ENCODE measurements around the gene C18orf63. TPM values are rescaled to one million over a fixed set of nuclear protein-coding genes. Genes with fewer than 3 reads are reported as not detected.

The C18orf63 gene
- total and polyA plus RNA-seq, 2 of the 4 experiments (the other 2 are of a cell fraction), result not detected

- Histone ChIP-seq H4K91ac (ENCODE audit: insufficient read depth, low read depth, low read length) (no peak overlapping the region), H2BK20ac (ENCODE audit: low read depth, low read length) (no peak overlapping the region), H2BK120ac (ENCODE audit: low read depth, low read length) (no peak overlapping the region), H2BK15ac (ENCODE audit: low read depth, low read length) (no peak overlapping the region), H3K9me1 (ENCODE audit: insufficient read depth, low read length) (no peaks in the 10 kb centered on the region), H3K14ac (replicated peaks; ENCODE audit: low read depth, low read length) (no peak overlapping the region), H3K18ac (ENCODE audit: low read depth, low read length) (no peak overlapping the region), H3K9ac (ENCODE audit: low read depth, low read length) (no peak overlapping the region), H3K23ac (ENCODE audit: low read depth, low read length) (no peak overlapping the region), H2AFZ (replicated peaks; ENCODE audit: low read length, poor library complexity) (no peak overlapping the region), H4K20me1 (ENCODE audit: insufficient read depth, low read length) (no peaks in the 10 kb centered on the region), H2BK5ac (ENCODE audit: low read depth, low read length, poor library complexity, severe bottlenecking) (no peak overlapping the region), H3K9me3 (ENCODE audit: control insufficient read depth, insufficient read depth, low read length) (no peaks in the 10 kb centered on the region), H3K4me3 (ENCODE audit: insufficient read depth, low read depth, low read length) (no peak overlapping the region), H2AK5ac (ENCODE audit: low read depth, low read length) (no peak overlapping the region), H2AK9ac (replicated peaks; ENCODE audit: low read depth, low read length, poor library complexity) (no peak overlapping the region), H3K27ac (ENCODE audit: insufficient read depth, low read length) (no peak overlapping the region), H3K4ac (ENCODE audit: low read depth, low read length) (no peak overlapping the region), H4K8ac (ENCODE audit: low read depth in 2 of 2, low read length in 2 of 2) (no peak overlapping the region), H3K4me2 (ENCODE audit: low read depth, low read length) (no peak overlapping the region), H3K56ac (ENCODE audit: extremely low read depth, insufficient read depth, low read length) (no peak overlapping the region), H3K36me3 (ENCODE audit: control insufficient read depth, insufficient read depth, low read length) (no peaks in the 10 kb centered on the region), H4K5ac (ENCODE audit: low read depth, low read length) (no peak overlapping the region), H3K79me1 (ENCODE audit: low read depth in 1 of 2, low read length in 2 of 2) (no peaks in the 10 kb centered on the region), H3K27me3 (ENCODE audit: control insufficient read depth, insufficient read depth, low read length) (peaks cover 27% of the 10 kb centered on the region), H3K4me1 (ENCODE audit: control insufficient read depth, insufficient read depth, low read length) (no peaks in the 10 kb centered on the region)
- ChIA-PET CTCF (no interaction called here), POLR2A (ENCODE audit: unreplicated experiment) (no interaction called here)
- in situ Hi-C loops (cut with MboI; ENCODE audit: low sequenced_read_pairs), result no loop called here
- intact Hi-C loops (cut with micrococcal nuclease), result no loop called here
- no TSS peak for BruUV-seq (replicated peaks)
- no peak for TF ChIP-seq RFX5 (IDR thresholded peaks at IDR 0.05; ENCODE audit: low read depth, low read length)
- no peak for TF ChIP-seq USF2 (IDR thresholded peaks at IDR 0.05; ENCODE audit: low read depth, low read length)
- no peak for TF ChIP-seq SMC3 (IDR thresholded peaks at IDR 0.05; ENCODE audit: low read depth, low read length)
- TF ChIP-seq MAFK (IDR thresholded peaks at IDR 0.05; ENCODE audit: low read depth, low read length), result no peak
- no peak for TF ChIP-seq MXI1 (IDR thresholded peaks at IDR 0.05; ENCODE audit: borderline replicate concordance, low read depth, low read length)
- TF ChIP-seq NFE2L2 (IDR thresholded peaks at IDR 0.05; ENCODE audit: low read depth, low read length), result no peak
- TF ChIP-seq RCOR1 (IDR thresholded peaks at IDR 0.05; ENCODE audit: insufficient replicate concordance, low read length), result no peak
- TF ChIP-seq MAZ (IDR thresholded peaks at IDR 0.05; ENCODE audit: borderline replicate concordance, low read depth, low read length), result no peak
- TF ChIP-seq CTCF (conservative IDR thresholded peaks at IDR 0.05; ENCODE audit: low read depth, low read length), result no peak
- no peak for TF ChIP-seq RAD21 (IDR thresholded peaks at IDR 0.05; ENCODE audit: low read length)
- TF ChIP-seq FOS (IDR thresholded peaks at IDR 0.05; ENCODE audit: low read depth, low read length), result no peak
- TF ChIP-seq ELK1 (IDR thresholded peaks at IDR 0.05; ENCODE audit: borderline replicate concordance, low read depth, low read length), result no peak
- no peak for TF ChIP-seq POLR2A (IDR thresholded peaks at IDR 0.05; ENCODE audit: low read depth, low read length)
- TF ChIP-seq CEBPB (IDR thresholded peaks at IDR 0.05; ENCODE audit: low read depth, low read length), result no peak
- WGBS, 2 experiments (ENCODE audit: extremely low coverage in 2 of 2, insufficient read length in 1 of 2), result 0% methylated on average over 1 of the region's 9 CpGs; no CpG with 5 or more reads in 1 of the 2 experiments
- dilution Hi-C loops (cut with HindIII; ENCODE audit: low sequenced_read_pairs, unreplicated experiment), result no loop called here
- DNase-seq (no peak), ATAC-seq (ENCODE audit: low read depth) (no peak)
Observed at GRCh38 chr18:74395648-74396154, 80.1 kb downstream of the C18orf63 start.

Data from IMR-90 (cell line).